GM23338 (cell line): ENCODE measurements around the gene NEO1.

Experiments
- CREB1 ChIP-seq: fragments of 250-450 bp; sonication (Bioruptor Pico); IDR thresholded peaks from 2 replicates; pipeline ENCODE4 v1.5.0; 2020; ENCODE audit warnings: low read depth, mild to moderate bottlenecking, moderate library complexity
- EZH2 ChIP-seq: fragments of 200-600 bp; sonication (generic); IDR thresholded peaks from one replicate; pipeline ENCODE4 v1.8.0; 2017; ENCODE audit warnings: antibody characterized with exemption, mild to moderate bottlenecking, low read depth; ENCODE audit not compliant: unreplicated experiment
- EZH2phosphoT487 ChIP-seq: fragments of 200-600 bp; sonication (generic); IDR thresholded peaks from one replicate; pipeline ENCODE4 v1.8.1; 2018; ENCODE audit warnings: antibody characterized with exemption; ENCODE audit not compliant: unreplicated experiment
- JUNB ChIP-seq: IDR thresholded peaks from one replicate; pipeline ENCODE4 v1.6.1; 2016; ENCODE audit warnings: antibody characterized with exemption; ENCODE audit not compliant: unreplicated experiment
- NANOG ChIP-seq: IDR thresholded peaks from 2 replicates; pipeline ENCODE4 v1.6.1; 2016; ENCODE audit warnings: antibody characterized with exemption, borderline replicate concordance
- POLR2AphosphoS5 ChIP-seq: IDR thresholded peaks from 2 replicates; pipeline ENCODE4 v1.6.1; 2016; ENCODE audit warnings: antibody characterized with exemption, low read depth
- STAT1 ChIP-seq: IDR thresholded peaks from one replicate; pipeline ENCODE4 v1.6.1; 2016; ENCODE audit warnings: antibody characterized with exemption; ENCODE audit not compliant: unreplicated experiment
- ZNF331 ChIP-seq: fragments of 250-450 bp; sonication (Bioruptor Pico); IDR thresholded peaks from 2 replicates; pipeline ENCODE4 v1.5.0; 2020; ENCODE audit warnings: low read depth, mild to moderate bottlenecking, moderate library complexity
- TF ChIP-seq, protein P1 (sequence below), 2 experiments: fragments of 200-600 bp in 1 of 2; sonication (generic) in 1 of 2; conservative IDR thresholded peaks; 2 replicates each; pipeline versions ENCODE4 v1.5.1 to v1.6.1; 2016 to 2017; ENCODE audit warnings: antibody characterized with exemption in 2 of 2, low read depth in 2 of 2, mild to moderate bottlenecking in 2 of 2, moderate library complexity in 1 of 2
- TF ChIP-seq, protein P2 (sequence below): IDR thresholded peaks from one replicate; pipeline ENCODE4 v1.6.1; 2018; ENCODE audit warnings: antibody characterized with exemption; ENCODE audit not compliant: unreplicated experiment
- TF ChIP-seq, protein P3 (sequence below): IDR thresholded peaks from 2 replicates; pipeline ENCODE4 v1.6.1; 2016; ENCODE audit warnings: antibody characterized with exemption

DNA sequence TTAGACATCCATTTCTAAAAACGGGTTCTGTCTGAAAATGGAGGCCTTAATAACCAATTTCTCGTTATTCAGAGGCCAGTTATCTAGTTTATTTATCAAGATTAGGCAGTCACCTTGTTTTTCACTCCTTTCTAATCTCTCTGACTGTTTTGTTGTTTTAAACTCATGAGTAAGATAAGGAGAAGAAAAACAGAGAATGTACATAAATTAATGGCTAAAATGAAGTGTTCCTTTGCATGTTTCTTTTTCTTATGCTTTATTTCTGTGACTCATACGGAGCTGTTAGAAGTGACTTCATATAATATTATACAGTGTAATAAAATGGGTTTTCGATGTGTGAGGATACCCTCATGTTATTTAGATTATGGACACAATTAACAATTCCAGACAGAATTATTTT is 22.0 kb downstream of the NEO1 start:
- TF ChIP-seq JUNB (no peak), EZH2 (no peak), ZNF331 (no peak), POLR2AphosphoS5 (no peak), STAT1 (no peak), EZH2phosphoT487 (no peak), NANOG (no peak), CREB1 (no peak)
- TF ChIP-seq, protein P1, sequence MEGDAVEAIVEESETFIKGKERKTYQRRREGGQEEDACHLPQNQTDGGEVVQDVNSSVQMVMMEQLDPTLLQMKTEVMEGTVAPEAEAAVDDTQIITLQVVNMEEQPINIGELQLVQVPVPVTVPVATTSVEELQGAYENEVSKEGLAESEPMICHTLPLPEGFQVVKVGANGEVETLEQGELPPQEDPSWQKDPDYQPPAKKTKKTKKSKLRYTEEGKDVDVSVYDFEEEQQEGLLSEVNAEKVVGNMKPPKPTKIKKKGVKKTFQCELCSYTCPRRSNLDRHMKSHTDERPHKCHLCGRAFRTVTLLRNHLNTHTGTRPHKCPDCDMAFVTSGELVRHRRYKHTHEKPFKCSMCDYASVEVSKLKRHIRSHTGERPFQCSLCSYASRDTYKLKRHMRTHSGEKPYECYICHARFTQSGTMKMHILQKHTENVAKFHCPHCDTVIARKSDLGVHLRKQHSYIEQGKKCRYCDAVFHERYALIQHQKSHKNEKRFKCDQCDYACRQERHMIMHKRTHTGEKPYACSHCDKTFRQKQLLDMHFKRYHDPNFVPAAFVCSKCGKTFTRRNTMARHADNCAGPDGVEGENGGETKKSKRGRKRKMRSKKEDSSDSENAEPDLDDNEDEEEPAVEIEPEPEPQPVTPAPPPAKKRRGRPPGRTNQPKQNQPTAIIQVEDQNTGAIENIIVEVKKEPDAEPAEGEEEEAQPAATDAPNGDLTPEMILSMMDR (conservative IDR thresholded peaks at IDR 0.05; ENCODE audit: low read depth in 2 of 2), result no peak
- TF ChIP-seq, protein P2, sequence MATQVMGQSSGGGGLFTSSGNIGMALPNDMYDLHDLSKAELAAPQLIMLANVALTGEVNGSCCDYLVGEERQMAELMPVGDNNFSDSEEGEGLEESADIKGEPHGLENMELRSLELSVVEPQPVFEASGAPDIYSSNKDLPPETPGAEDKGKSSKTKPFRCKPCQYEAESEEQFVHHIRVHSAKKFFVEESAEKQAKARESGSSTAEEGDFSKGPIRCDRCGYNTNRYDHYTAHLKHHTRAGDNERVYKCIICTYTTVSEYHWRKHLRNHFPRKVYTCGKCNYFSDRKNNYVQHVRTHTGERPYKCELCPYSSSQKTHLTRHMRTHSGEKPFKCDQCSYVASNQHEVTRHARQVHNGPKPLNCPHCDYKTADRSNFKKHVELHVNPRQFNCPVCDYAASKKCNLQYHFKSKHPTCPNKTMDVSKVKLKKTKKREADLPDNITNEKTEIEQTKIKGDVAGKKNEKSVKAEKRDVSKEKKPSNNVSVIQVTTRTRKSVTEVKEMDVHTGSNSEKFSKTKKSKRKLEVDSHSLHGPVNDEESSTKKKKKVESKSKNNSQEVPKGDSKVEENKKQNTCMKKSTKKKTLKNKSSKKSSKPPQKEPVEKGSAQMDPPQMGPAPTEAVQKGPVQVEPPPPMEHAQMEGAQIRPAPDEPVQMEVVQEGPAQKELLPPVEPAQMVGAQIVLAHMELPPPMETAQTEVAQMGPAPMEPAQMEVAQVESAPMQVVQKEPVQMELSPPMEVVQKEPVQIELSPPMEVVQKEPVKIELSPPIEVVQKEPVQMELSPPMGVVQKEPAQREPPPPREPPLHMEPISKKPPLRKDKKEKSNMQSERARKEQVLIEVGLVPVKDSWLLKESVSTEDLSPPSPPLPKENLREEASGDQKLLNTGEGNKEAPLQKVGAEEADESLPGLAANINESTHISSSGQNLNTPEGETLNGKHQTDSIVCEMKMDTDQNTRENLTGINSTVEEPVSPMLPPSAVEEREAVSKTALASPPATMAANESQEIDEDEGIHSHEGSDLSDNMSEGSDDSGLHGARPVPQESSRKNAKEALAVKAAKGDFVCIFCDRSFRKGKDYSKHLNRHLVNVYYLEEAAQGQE, result no peak
- TF ChIP-seq, protein P3, sequence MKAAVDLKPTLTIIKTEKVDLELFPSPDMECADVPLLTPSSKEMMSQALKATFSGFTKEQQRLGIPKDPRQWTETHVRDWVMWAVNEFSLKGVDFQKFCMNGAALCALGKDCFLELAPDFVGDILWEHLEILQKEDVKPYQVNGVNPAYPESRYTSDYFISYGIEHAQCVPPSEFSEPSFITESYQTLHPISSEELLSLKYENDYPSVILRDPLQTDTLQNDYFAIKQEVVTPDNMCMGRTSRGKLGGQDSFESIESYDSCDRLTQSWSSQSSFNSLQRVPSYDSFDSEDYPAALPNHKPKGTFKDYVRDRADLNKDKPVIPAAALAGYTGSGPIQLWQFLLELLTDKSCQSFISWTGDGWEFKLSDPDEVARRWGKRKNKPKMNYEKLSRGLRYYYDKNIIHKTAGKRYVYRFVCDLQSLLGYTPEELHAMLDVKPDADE, result no peak
